CD4-positive, alpha-beta T cell treated with Interferon alpha-2 for 1 hour (primary cell): Measurements from ENCODE around the gene BRAT1.
"Not testable (repeated sequence)": the region's sequence is repeated elsewhere in the genome, so short reads cannot be mapped to it uniquely, and the experiment has no call there.

Experiments used
- DNase-seq, 2 donors: peaks; one replicate each; pipeline ENCODE4 v3.0.0-alpha.2; 2020 to 2022

Gene BRAT1

GRCh38 chr7:2535872-2536627 lies 19.3 kb downstream of the BRAT1 start:
- DNase-seq, result not testable (repeated sequence)

- not testable (repeated sequence) for DNase-seq
These were observed 21.1 kb downstream of the BRAT1 start for GRCh38 chr7:2534214-2534613.

- DNase-seq, result not testable (repeated sequence)
These were observed 21.8 kb downstream of the BRAT1 start for GRCh38 chr7:2533566-2533965.

- DNase-seq, result not testable (repeated sequence)
These were observed 22.5 kb downstream of the BRAT1 start for GRCh38 chr7:2532816-2533215.

GRCh38 chr7:2532199-2532772 lies 23.0 kb downstream of the BRAT1 start:
- not testable (repeated sequence) for DNase-seq

GRCh38 chr7:2531796-2532110 lies 23.6 kb downstream of the BRAT1 start:
- DNase-seq, result not testable (repeated sequence)

- not testable (repeated sequence) for DNase-seq
These were observed 24.1 kb downstream of the BRAT1 start for GRCh38 chr7:2530994-2531795.

GRCh38 chr7:2530071-2530987 lies 25.0 kb downstream of the BRAT1 start:
- peak; percentile 86 to 90 for DNase-seq

GRCh38 chr7:2529161-2530070 lies 25.9 kb downstream of the BRAT1 start:
- peak; percentile 69 to 88 for DNase-seq

- peak in 1 of 2 donors; percentile 1 for DNase-seq
These were observed 26.7 kb downstream of the BRAT1 start for GRCh38 chr7:2528481-2529095.

GRCh38 chr7:2527505-2528467 lies 27.5 kb downstream of the BRAT1 start:
- DNase-seq, result peak in 1 of 2 donors; percentile 29

GRCh38 chr7:2526659-2527504 lies 28.4 kb downstream of the BRAT1 start:
- no peak for DNase-seq

- no peak for DNase-seq
These were observed 29.4 kb downstream of the BRAT1 start for GRCh38 chr7:2525658-2526630.

GRCh38 chr7:2524808-2525657 lies 30.3 kb downstream of the BRAT1 start:
- no peak for DNase-seq

- DNase-seq, result no peak
These were observed 31.1 kb downstream of the BRAT1 start for GRCh38 chr7:2523941-2524807.
